D721Med (cell line): Measurements from ENCODE around the gene ZNF185.

Source experiments
- DNase-seq: peaks from one replicate; pipeline ENCODE4 v3.0.0; 2011; ENCODE audit warnings: low spot score; ENCODE audit not compliant: insufficient read length
- FAIRE-seq: peaks from 2 replicates; lab custom pipeline; 2011; peaks lifted over from hg19 to GRCh38; lab: Jason Lieb, UNC
- CTCF ChIP-seq: IDR thresholded peaks from 2 replicates; pipeline ENCODE4 v1.5.1; 2012; ENCODE audit warnings: mild to moderate bottlenecking, control low read depth; ENCODE audit not compliant: insufficient read depth; ENCODE audit errors: missing control alignments

The ZNF185 gene

DNA sequence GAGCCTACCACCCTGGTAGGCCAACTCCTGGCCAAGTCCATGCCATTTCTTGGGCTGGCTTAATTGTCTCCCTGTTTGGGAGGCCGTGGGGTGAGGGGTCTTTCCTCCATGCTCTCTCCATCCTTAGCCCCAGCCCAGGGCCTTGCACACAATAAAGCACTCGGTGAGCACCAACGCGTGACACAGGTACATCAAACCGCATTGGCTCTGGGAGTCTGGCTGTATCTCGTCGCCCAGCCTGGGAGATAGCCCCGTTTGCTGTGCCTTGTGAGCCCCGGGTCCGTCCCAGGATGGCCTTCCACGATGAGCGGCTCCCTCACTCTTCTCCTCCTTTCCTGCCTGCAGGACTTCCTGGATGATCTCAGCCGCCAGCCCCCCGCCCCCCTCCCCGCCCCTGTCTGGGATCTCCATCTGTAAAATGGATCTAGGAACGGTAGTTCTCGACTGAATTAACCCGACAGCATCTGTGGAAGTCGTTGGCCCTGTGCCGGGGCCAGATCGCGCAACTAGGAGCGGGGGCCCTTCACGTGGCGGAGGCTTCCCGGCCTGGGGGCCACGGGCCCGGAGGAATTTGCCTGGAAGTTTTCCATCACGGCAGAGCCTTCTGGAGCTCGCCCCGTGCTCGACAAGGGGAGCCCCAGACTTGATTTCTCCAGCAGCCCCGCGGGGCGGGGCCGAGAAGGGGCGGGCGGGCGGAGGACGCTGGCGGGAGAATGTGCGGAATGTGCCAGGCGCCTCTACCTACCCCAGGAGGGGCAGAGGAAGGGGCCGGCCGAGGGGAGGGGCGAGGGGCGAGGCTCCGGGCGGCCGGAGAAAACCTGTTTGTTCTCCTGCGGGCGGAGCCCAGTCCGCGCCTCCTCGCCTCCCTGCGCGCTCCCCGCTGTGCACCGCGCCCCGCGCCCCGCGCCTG is at the start of gene ZNF185:
Gene ZNF185, plus strand, starts transcription at position 846 of the 910 bp plus-strand sequence. CDS start 16,423 bp downstream, outside the sequence.
- FAIRE-seq (no peak), DNase-seq (no peak)
- TF ChIP-seq CTCF, result no peak

DNA sequence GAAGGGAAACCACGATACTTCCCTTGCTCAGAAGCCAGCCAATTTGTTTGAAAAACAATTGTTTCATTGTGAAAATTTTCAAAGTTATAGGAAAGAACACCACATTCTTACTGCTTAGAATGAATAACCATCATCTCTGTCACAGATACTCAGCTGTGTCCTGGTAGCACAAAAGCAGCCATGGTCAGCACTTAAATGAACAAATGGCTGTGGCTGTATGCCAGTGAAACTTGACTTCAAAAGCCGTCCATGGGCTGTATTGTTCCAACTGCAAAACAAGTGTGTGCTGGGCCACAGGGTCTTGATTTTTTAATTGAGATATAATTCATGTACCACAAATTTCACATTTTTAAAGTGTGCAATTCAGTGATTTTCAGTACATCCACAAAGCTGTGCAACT is 47.4 kb upstream of the ZNF185 start:
- FAIRE-seq, result no peak
- no peak for TF ChIP-seq CTCF
- no peak for DNase-seq

GRCh38 chrX:152853986-152854385 is 43.9 kb upstream of the ZNF185 start:
- TF ChIP-seq CTCF, result no peak
- FAIRE-seq (no peak), DNase-seq (no peak)

- peak; percentile 76 for FAIRE-seq
- no peak for DNase-seq
Measured at GRCh38 chrX:152861116-152861515, 36.8 kb upstream of the ZNF185 start.

GRCh38 chrX:152861826-152862225 is 36.0 kb upstream of the ZNF185 start:
- DNase-seq (no peak), FAIRE-seq (no peak)
- TF ChIP-seq CTCF, result no peak

More at GRCh38 chrX:152861116-152861515, 36.8 kb upstream of the ZNF185 start:
- no peak for TF ChIP-seq CTCF

DNA sequence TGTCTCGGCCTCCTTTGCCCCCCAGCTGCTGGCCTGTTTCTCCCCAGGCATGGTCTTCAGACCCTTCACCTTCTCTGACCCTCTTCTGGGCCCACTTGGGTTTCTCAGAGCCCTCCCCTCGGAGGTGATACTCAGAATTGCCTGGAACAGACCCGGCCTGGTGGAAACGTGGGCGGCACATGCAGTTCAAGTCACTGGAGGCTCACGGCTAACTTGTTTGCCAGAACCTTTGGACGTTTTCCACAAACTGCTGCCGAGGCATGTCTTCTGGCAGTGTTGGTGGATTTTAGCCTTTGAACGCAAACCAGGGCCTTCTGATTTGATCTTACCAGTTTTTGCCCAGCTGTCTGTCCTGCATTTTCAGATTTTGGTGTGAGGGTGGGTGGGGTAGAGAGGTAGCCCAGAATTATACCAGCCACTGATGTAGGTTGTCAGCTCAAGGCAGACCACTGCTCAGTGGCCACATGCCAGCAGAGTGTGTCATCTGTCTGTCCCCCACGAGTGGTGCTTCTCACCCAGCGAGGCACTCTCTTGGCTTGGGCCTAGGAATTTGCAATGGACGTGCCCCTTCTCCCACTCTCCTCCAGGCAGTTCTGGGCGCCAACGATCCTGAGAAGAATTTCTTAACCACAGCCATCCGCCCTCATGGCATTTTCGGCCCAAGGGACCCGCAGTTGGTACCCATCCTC is 32.5 kb upstream of the ZNF185 start:
- DNase-seq (no peak), FAIRE-seq (no peak)
- no peak for TF ChIP-seq CTCF
